Right lobe of liver (tissue), 4 donors: ENCODE data around the gene CYP26A1.

Experiments
- POLR2A ChIP-seq: fragments of 450-650 bp; IDR thresholded peaks from one replicate; pipeline ENCODE4 v1.6.1; 2017; ENCODE audit warnings: antibody characterized with exemption, mild to moderate bottlenecking
- TF ChIP-seq, protein P1 (sequence below), 4 donors: fragments of 200-600 bp in 3 of 4; fragments of 450-650 bp in 1 of 4; IDR thresholded peaks; one replicate each; pipeline versions ENCODE4 v1.5.1 to v1.8.0; 2016 to 2022; ENCODE audit warnings: antibody characterized with exemption in 4 of 4, mild to moderate bottlenecking in 2 of 4
- donor health status: DM: no; HTN: no; CAD: no.
- donor health status: DM: no; HTN: no; CAD: no.
- donor health status: DM: no; HTN: yes; CAD: no.

GRCh38 chr10:93076871-93077270 lies 3.2 kb downstream of the CYP26A1 start:
- TF ChIP-seq POLR2A = no peak
- TF ChIP-seq, protein P1, sequence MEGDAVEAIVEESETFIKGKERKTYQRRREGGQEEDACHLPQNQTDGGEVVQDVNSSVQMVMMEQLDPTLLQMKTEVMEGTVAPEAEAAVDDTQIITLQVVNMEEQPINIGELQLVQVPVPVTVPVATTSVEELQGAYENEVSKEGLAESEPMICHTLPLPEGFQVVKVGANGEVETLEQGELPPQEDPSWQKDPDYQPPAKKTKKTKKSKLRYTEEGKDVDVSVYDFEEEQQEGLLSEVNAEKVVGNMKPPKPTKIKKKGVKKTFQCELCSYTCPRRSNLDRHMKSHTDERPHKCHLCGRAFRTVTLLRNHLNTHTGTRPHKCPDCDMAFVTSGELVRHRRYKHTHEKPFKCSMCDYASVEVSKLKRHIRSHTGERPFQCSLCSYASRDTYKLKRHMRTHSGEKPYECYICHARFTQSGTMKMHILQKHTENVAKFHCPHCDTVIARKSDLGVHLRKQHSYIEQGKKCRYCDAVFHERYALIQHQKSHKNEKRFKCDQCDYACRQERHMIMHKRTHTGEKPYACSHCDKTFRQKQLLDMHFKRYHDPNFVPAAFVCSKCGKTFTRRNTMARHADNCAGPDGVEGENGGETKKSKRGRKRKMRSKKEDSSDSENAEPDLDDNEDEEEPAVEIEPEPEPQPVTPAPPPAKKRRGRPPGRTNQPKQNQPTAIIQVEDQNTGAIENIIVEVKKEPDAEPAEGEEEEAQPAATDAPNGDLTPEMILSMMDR (IDR thresholded peaks at IDR 0.05) = no peak
